ENCODE measurements around the gene PXDN.

The PXDN gene

GRCh38 chr2:1661891-1662605, 82.3 kb downstream of the PXDN start:
- DNase-seq, result no peak

GRCh38 chr2:1660656-1661640, 83.4 kb downstream of the PXDN start:
- DNase-seq, result no peak

- no peak for DNase-seq
Observed at GRCh38 chr2:1659951-1660565, 84.3 kb downstream of the PXDN start.

- DNase-seq, result no peak
Observed at GRCh38 chr2:1658394-1659151, 85.7 kb downstream of the PXDN start.

GRCh38 chr2:1656961-1657841, 87.1 kb downstream of the PXDN start:
- no peak for DNase-seq

GRCh38 chr2:1656326-1656960, 87.9 kb downstream of the PXDN start:
- DNase-seq, result no peak

GRCh38 chr2:1655461-1655860, 88.9 kb downstream of the PXDN start:
- no peak for DNase-seq

- no peak for DNase-seq
Observed at GRCh38 chr2:1654696-1655374, 89.5 kb downstream of the PXDN start.

- no peak for DNase-seq
Observed at GRCh38 chr2:1653956-1654695, 90.2 kb downstream of the PXDN start.

- DNase-seq, result no peak
Observed at GRCh38 chr2:1652034-1652790, 92.1 kb downstream of the PXDN start.

GRCh38 chr2:1651121-1652033, 92.9 kb downstream of the PXDN start:
- DNase-seq, result no peak

- DNase-seq, result no peak
Observed at GRCh38 chr2:1650085-1650872, 94.0 kb downstream of the PXDN start.

GRCh38 chr2:1649103-1650084, 94.9 kb downstream of the PXDN start:
- no peak for DNase-seq

GRCh38 chr2:1648241-1649102, 95.8 kb downstream of the PXDN start:
- no peak for DNase-seq
